Measurements from ENCODE around the gene SOX11. TPM values are rescaled to one million over a fixed set of nuclear protein-coding genes. Genes with fewer than 3 reads are reported as not detected.
"Not testable (repeated sequence)": the region's sequence is repeated elsewhere in the genome, so short reads cannot be mapped to it uniquely, and the experiment has no call there.

Gene SOX11
- not detected for polyA plus RNA-seq

GRCh38 chr2:5691985-5692529 is at the start of gene SOX11:
TSS of gene SOX11 (plus strand) at chr2:5692384. CDS start at chr2:5692722, 338 bp downstream.
- peak within 1 kb of the TSS in 2 of 4 donors; percentile 17 to 65 for H3K4me3 Mint-ChIP-seq

GRCh38 chr2:5652734-5653133 is 39.5 kb upstream of the SOX11 start:
- H3K4me1 Mint-ChIP-seq, H3K9me3 Mint-ChIP-seq, H3K4me3 Mint-ChIP-seq, H3K27ac Mint-ChIP-seq, H3K36me3 Mint-ChIP-seq, H3K27me3 Mint-ChIP-seq: not testable (repeated sequence)

More at GRCh38 chr2:5691985-5692529, at the start of gene SOX11:
- H3K4me1 Mint-ChIP-seq = peaks cover 3 to 9% (median 5%) of the 10 kb centered on the region in 3 donors
- H3K36me3 Mint-ChIP-seq = no peaks in the 10 kb centered on the region
- peaks cover 0 to 6% (median 0%) of the 10 kb centered on the region in 3 donors for H3K9me3 Mint-ChIP-seq
- H3K27ac Mint-ChIP-seq = no peak within 1 kb of the TSS
- peaks cover 36% of the 10 kb centered on the region for H3K27me3 Mint-ChIP-seq

- not testable (repeated sequence) for H3K4me3 Mint-ChIP-seq, H3K27ac Mint-ChIP-seq, H3K27me3 Mint-ChIP-seq, H3K36me3 Mint-ChIP-seq, H3K4me1 Mint-ChIP-seq, H3K9me3 Mint-ChIP-seq
These were observed 38.4 kb upstream of the SOX11 start for GRCh38 chr2:5653756-5654155.

GRCh38 chr2:5657231-5657630 is 35.0 kb upstream of the SOX11 start:
- no peaks in the 10 kb centered on the region for H3K27me3 Mint-ChIP-seq
- H3K27ac Mint-ChIP-seq = no peak overlapping the region
- H3K9me3 Mint-ChIP-seq = peaks cover 0 to 1% (median 0%) of the 10 kb centered on the region in 3 donors
- no peaks in the 10 kb centered on the region for H3K36me3 Mint-ChIP-seq
- H3K4me3 Mint-ChIP-seq = no peak overlapping the region
- peaks cover 0 to 7% (median 5%) of the 10 kb centered on the region in 3 donors for H3K4me1 Mint-ChIP-seq

GRCh38 chr2:5660591-5660990 is 31.6 kb upstream of the SOX11 start:
- H3K36me3 Mint-ChIP-seq = no peaks in the 10 kb centered on the region
- no peaks in the 10 kb centered on the region for H3K9me3 Mint-ChIP-seq
- H3K4me3 Mint-ChIP-seq = no peak overlapping the region
- peaks cover 0 to 7% (median 5%) of the 10 kb centered on the region in 3 donors for H3K4me1 Mint-ChIP-seq
- H3K27ac Mint-ChIP-seq = no peak overlapping the region
- no peaks in the 10 kb centered on the region for H3K27me3 Mint-ChIP-seq

GRCh38 chr2:5661362-5661761 is 30.8 kb upstream of the SOX11 start:
- Mint-ChIP-seq H3K27me3 (no peaks in the 10 kb centered on the region), H3K27ac (no peak overlapping the region), H3K36me3 (no peaks in the 10 kb centered on the region), H3K4me3 (no peak overlapping the region), H3K4me1 (peaks cover 0 to 7% (median 5%) of the 10 kb centered on the region in 3 donors), H3K9me3 (no peaks in the 10 kb centered on the region)

GRCh38 chr2:5664278-5664681 is 27.9 kb upstream of the SOX11 start:
- no peaks in the 10 kb centered on the region for H3K27me3 Mint-ChIP-seq
- peaks cover 0 to 7% (median 5%) of the 10 kb centered on the region in 3 donors for H3K4me1 Mint-ChIP-seq
- no peaks in the 10 kb centered on the region for H3K36me3 Mint-ChIP-seq
- no peak overlapping the region for H3K27ac Mint-ChIP-seq
- H3K9me3 Mint-ChIP-seq = peaks cover 0 to 2% (median 0%) of the 10 kb centered on the region in 3 donors
- H3K4me3 Mint-ChIP-seq = no peak overlapping the region

- Mint-ChIP-seq H3K36me3 (no peaks in the 10 kb centered on the region), H3K4me1 (peaks cover 0 to 7% (median 5%) of the 10 kb centered on the region in 3 donors), H3K27ac (no peak overlapping the region)
These were observed 27.1 kb upstream of the SOX11 start for GRCh38 chr2:5665066-5665465.

GRCh38 chr2:5666798-5667197 is 25.4 kb upstream of the SOX11 start:
- Mint-ChIP-seq H3K36me3 (no peaks in the 10 kb centered on the region), H3K27me3 (no peaks in the 10 kb centered on the region), H3K4me1 (peaks cover 0 to under 1% (median 0%) of the 10 kb centered on the region in 3 donors), H3K4me3 (no peak overlapping the region), H3K27ac (no peak overlapping the region), H3K9me3 (peaks cover 0 to 2% (median 0%) of the 10 kb centered on the region in 3 donors)

More at GRCh38 chr2:5665066-5665465, 27.1 kb upstream of the SOX11 start:
- peaks cover 0 to 2% (median 0%) of the 10 kb centered on the region in 3 donors for H3K9me3 Mint-ChIP-seq
- H3K27me3 Mint-ChIP-seq = no peaks in the 10 kb centered on the region
- H3K4me3 Mint-ChIP-seq = no peak overlapping the region

GRCh38 chr2:5667655-5668054 is 24.5 kb upstream of the SOX11 start:
- not testable (repeated sequence) for H3K36me3 Mint-ChIP-seq, H3K4me3 Mint-ChIP-seq, H3K27me3 Mint-ChIP-seq, H3K9me3 Mint-ChIP-seq, H3K4me1 Mint-ChIP-seq, H3K27ac Mint-ChIP-seq

- Mint-ChIP-seq H3K4me1 (no peaks in the 10 kb centered on the region), H3K36me3 (no peaks in the 10 kb centered on the region), H3K9me3 (peaks cover 0 to 2% (median 0%) of the 10 kb centered on the region in 3 donors), H3K27me3 (peaks cover 6% of the 10 kb centered on the region), H3K4me3 (no peak overlapping the region), H3K27ac (no peak overlapping the region)
These were observed 23.4 kb upstream of the SOX11 start for GRCh38 chr2:5668682-5669250.

- peaks cover 16% of the 10 kb centered on the region for H3K27me3 Mint-ChIP-seq
- no peak overlapping the region for H3K27ac Mint-ChIP-seq
- no peak overlapping the region for H3K4me3 Mint-ChIP-seq
- peaks cover 0 to 3% (median 2%) of the 10 kb centered on the region in 3 donors for H3K4me1 Mint-ChIP-seq
- H3K36me3 Mint-ChIP-seq = no peaks in the 10 kb centered on the region
- H3K9me3 Mint-ChIP-seq = peaks cover 0 to 2% (median 0%) of the 10 kb centered on the region in 3 donors
These were observed 19.4 kb upstream of the SOX11 start for GRCh38 chr2:5672749-5673144.

GRCh38 chr2:5673145-5674025 is 18.8 kb upstream of the SOX11 start:
- Mint-ChIP-seq H3K4me1 (peaks cover 0 to 3% (median 2%) of the 10 kb centered on the region in 3 donors), H3K27me3 (peaks cover 16% of the 10 kb centered on the region), H3K4me3 (no peak overlapping the region), H3K9me3 (peaks cover 0 to 2% (median 0%) of the 10 kb centered on the region in 3 donors), H3K27ac (no peak overlapping the region), H3K36me3 (no peaks in the 10 kb centered on the region)

GRCh38 chr2:5674026-5674340 is 18.2 kb upstream of the SOX11 start:
- Mint-ChIP-seq H3K36me3 (no peaks in the 10 kb centered on the region), H3K9me3 (peaks cover 0 to 2% (median 0%) of the 10 kb centered on the region in 3 donors), H3K27ac (no peak overlapping the region), H3K4me3 (peak overlapping the region in 1 of 4 donors; percentile 67), H3K4me1 (peaks cover 0 to 3% (median 2%) of the 10 kb centered on the region in 3 donors), H3K27me3 (peaks cover 16% of the 10 kb centered on the region)

- Mint-ChIP-seq H3K27me3 (peaks cover 19% of the 10 kb centered on the region), H3K4me1 (peaks cover 0 to 4% (median 2%) of the 10 kb centered on the region in 3 donors), H3K27ac (no peak overlapping the region), H3K36me3 (no peaks in the 10 kb centered on the region), H3K4me3 (no peak overlapping the region), H3K9me3 (peaks cover 4 to 12% (median 4%) of the 10 kb centered on the region in 3 donors)
These were observed 15.1 kb upstream of the SOX11 start for GRCh38 chr2:5677133-5677532.

Measured in IgD-negative memory B cell (primary cell).